Adrenal gland (tissue), 12 donors: Measurements from ENCODE around the gene ATP6V0C. TPM values are rescaled to one million over a fixed set of nuclear protein-coding genes. Genes with fewer than 3 reads are reported as not detected.
A peak's percentile ranks its signal among the peaks of the same experiment; 100 is the strongest.

Experiments
- DNase-seq, 7 donors: peaks; one replicate each; pipeline ENCODE4 v3.0.0-alpha.2; 2019 to 2020
- H3K27ac ChIP-seq, 5 donors: fragments of 200-600 bp; sonication (generic) in 4 of 5; 1 replicate in 3 of 5; 2 replicates in 2 of 5; pipeline versions ENCODE4 v1.5.1 to v1.8.0; 2016 to 2020; ENCODE audit warnings: mild to moderate bottlenecking in 1 of 5
- H3K27me3 ChIP-seq: fragments of 200-600 bp; 2 replicates; pipeline ENCODE4 v1.8.0; 2021
- H3K36me3 ChIP-seq, 2 donors: fragments of 200-600 bp; replicated peaks in 1 of 2; 1 replicate in 1 of 2; 2 replicates in 1 of 2; pipeline versions ENCODE4 v1.5.1 to v1.8.0; 2018 to 2022
- H3K4me1 ChIP-seq, 2 donors: fragments of 200-600 bp; replicated peaks in 1 of 2; 1 replicate in 1 of 2; 2 replicates in 1 of 2; pipeline versions ENCODE4 v1.5.1 to v1.8.0; 2018 to 2021
- H3K4me3 ChIP-seq, 4 donors: fragments of 200-600 bp; sonication (generic) in 3 of 4; one replicate each; pipeline ENCODE4 v1.5.1; 2016 to 2018
- H3K9me3 ChIP-seq, 3 donors: fragments of 200-600 bp; sonication (generic) in 1 of 3; replicated peaks in 1 of 3; 1 replicate in 2 of 3; 2 replicates in 1 of 3; pipeline versions ENCODE4 v1.5.1 to v1.8.0; 2016 to 2021
- POLR2A ChIP-seq, 2 donors: fragments of 450-650 bp; IDR thresholded peaks; one replicate each; pipeline ENCODE4 v1.6.1; 2017; ENCODE audit warnings: antibody characterized with exemption in 2 of 2, mild to moderate bottlenecking in 2 of 2, moderate library complexity in 1 of 2
- WGBS, 4 donors: extraction: QIAGEN DNeasy Blood & Tissue Kit in 2 of 4; methylation state at CpG; one replicate each; pipeline versions ENCODE4 v1.1.5 to v1.1.7; 2013 to 2017; 5-methylcytosine and 5-hydroxymethylcytosine counted together
- intact Hi-C, 2 donors: fragments of 100-400 bp; cut with DNase I; formaldehyde crosslinking; loops; one replicate each; pipeline versions ENCODE4 v1.14.1 to v1.15.0; 2022 to 2023
- polyA plus RNA-seq, 3 donors: library from polyadenylated mRNA; stranded (reverse); fragments of 200-250 nt in 2 of 3; fragments of 350-450 nt in 1 of 3; fragmentation: Illumina TruSeq in 1 of 3; extraction: RNeasy Lipid Tissue Mini Kit (QIAGEN cat#74804) in 1 of 3; gene quantifications; one replicate each; pipeline ENCODE4 v1.2.3, GENCODE V29; 2013 to 2014
- total RNA-seq, 9 donors: library from RNA; depleted of rRNA in 4 of 9; stranded (reverse); fragments of >200 nt in 4 of 9; fragments of 120-200 nt in 1 of 9; fragmentation: NEBNext Ultra II Directional in 1 of 9; extraction: Animal tissue kit (Norgen Biotek cat#: 25700) in 1 of 9; gene quantifications; one replicate each; pipeline versions ENCODE4 v1.1.0 to v1.2.4, GENCODE V29; 2013 to 2023
- TF ChIP-seq, protein P1 (sequence below), 6 experiments: fragments of 450-650 bp in 4 of 6; fragments of 200-600 bp in 2 of 6; sonication (generic) in 1 of 6; IDR thresholded peaks; 1 replicate in 5 of 6; 2 replicates in 1 of 6; pipeline versions ENCODE4 v1.5.1 to v1.8.0; 2016 to 2021; ENCODE audit warnings: antibody characterized with exemption in 6 of 6, mild to moderate bottlenecking in 2 of 6, moderate library complexity in 1 of 6
- donor health status: healthy with polysubstance abuse.
- donor health status: Bipolar disorder and iron deficiency.
- donor health status: DM: yes; HTN: yes; CAD: no.
- donor health status: DM: no; HTN: no; CAD: no.
- donor health status: DM: no; HTN: no; CAD: no.
- donor health status: DM: yes; HTN: yes; CAD: no.

The ATP6V0C gene
- total and polyA plus RNA-seq, 12 donors, result 26.5 to 318 (median 133) TPM

DNA sequence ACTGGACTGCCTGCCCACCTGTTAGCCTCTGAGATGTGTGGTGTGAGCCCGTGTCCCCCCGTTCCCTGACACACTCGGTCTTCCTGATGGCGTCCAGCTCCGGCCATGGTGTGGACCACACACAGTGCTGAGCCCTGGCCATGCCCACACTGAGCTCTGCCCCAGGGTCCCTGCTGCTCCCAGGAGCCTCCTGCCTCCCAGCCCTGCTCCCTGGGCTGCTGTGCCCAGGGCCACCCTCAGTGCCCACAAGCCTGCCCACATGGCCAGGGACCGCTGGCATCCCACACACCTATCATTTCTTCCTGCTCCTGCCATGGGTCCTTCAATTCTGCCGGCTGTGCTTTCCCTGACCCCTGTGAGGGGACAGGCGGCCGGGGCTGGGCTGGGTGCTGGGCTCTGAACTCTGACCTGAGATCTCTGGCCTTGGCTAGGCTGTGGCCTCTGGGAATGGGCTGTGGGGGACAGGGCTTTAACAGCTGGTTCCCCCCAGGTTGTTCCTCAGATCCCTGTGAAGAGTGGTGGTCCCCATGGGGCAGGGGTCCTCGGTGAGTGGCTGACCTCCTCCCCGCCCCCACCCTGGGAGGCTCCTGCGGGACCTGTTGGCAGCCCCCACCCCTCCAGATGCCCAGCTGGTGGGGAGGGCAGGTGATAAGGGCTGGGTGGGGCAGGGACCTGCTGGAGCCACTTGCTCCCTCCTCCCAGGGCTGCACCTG, 13.5 kb downstream of the ATP6V0C start:
- peaks cover 0 to 65% of the 10 kb centered on the region in 2 donors for H3K36me3 ChIP-seq
- WGBS, 4 donors, result 75 to 90% (median 86%) methylated on average over 6 to 12 of the region's 12 CpGs

GRCh38 chr16:2527784-2528100, 14.0 kb downstream of the ATP6V0C start:
- H3K27me3 ChIP-seq, result no peaks in the 10 kb centered on the region
- H3K27ac ChIP-seq, result no peak overlapping the region
- no peaks in the 10 kb centered on the region for H3K9me3 ChIP-seq
- H3K36me3 ChIP-seq, result peaks cover 0 to 65% of the 10 kb centered on the region in 2 donors
- 94 to 100% (median 97%) methylated on average over 1 to 24 of the region's 24 CpGs for WGBS, 4 donors
- DNase-seq, result no peak
- peaks cover 8 to 12% of the 10 kb centered on the region in 2 donors for H3K4me1 ChIP-seq
- H3K4me3 ChIP-seq, result no peak overlapping the region
- no peak for TF ChIP-seq POLR2A (IDR thresholded peaks at IDR 0.05)
- TF ChIP-seq, protein P1, sequence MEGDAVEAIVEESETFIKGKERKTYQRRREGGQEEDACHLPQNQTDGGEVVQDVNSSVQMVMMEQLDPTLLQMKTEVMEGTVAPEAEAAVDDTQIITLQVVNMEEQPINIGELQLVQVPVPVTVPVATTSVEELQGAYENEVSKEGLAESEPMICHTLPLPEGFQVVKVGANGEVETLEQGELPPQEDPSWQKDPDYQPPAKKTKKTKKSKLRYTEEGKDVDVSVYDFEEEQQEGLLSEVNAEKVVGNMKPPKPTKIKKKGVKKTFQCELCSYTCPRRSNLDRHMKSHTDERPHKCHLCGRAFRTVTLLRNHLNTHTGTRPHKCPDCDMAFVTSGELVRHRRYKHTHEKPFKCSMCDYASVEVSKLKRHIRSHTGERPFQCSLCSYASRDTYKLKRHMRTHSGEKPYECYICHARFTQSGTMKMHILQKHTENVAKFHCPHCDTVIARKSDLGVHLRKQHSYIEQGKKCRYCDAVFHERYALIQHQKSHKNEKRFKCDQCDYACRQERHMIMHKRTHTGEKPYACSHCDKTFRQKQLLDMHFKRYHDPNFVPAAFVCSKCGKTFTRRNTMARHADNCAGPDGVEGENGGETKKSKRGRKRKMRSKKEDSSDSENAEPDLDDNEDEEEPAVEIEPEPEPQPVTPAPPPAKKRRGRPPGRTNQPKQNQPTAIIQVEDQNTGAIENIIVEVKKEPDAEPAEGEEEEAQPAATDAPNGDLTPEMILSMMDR (IDR thresholded peaks at IDR 0.05), result no peak
- intact Hi-C loops, result no loop called here

More for the DNA sequence above, 13.5 kb downstream of the ATP6V0C start:
- no peak overlapping the region for H3K4me3 ChIP-seq
- no peaks in the 10 kb centered on the region for H3K9me3 ChIP-seq
- peak in 1 of 7 donors; percentile 20 for DNase-seq
- TF ChIP-seq, protein P1 (IDR thresholded peaks at IDR 0.05), result no peak
- no peak for TF ChIP-seq POLR2A (IDR thresholded peaks at IDR 0.05)
- peaks cover 5 to 9% of the 10 kb centered on the region in 2 donors for H3K4me1 ChIP-seq
- no peak overlapping the region for H3K27ac ChIP-seq
- no peaks in the 10 kb centered on the region for H3K27me3 ChIP-seq
- intact Hi-C loops, result no loop called here

GRCh38 chr16:2528161-2529060, 14.7 kb downstream of the ATP6V0C start:
- H3K4me3 ChIP-seq, result no peak overlapping the region
- TF ChIP-seq, protein P1 (IDR thresholded peaks at IDR 0.05), result no peak
- TF ChIP-seq POLR2A (IDR thresholded peaks at IDR 0.05), result no peak
- H3K36me3 ChIP-seq, result peaks cover 0 to 60% of the 10 kb centered on the region in 2 donors
- 93 to 98% (median 94%) methylated on average over 11 to 36 of the region's 36 CpGs for WGBS, 4 donors
- intact Hi-C loops, result no loop called here
- no peaks in the 10 kb centered on the region for H3K9me3 ChIP-seq
- peaks cover 8 to 16% of the 10 kb centered on the region in 2 donors for H3K4me1 ChIP-seq
- H3K27ac ChIP-seq, result no peak overlapping the region
- H3K27me3 ChIP-seq, result no peaks in the 10 kb centered on the region
- peak in 2 of 7 donors; percentile 28 to 37 for DNase-seq
